GM21825 (cell line): Measurements from ENCODE around the gene NFIA.
A peak's percentile ranks its signal among the peaks of the same experiment; 100 is the strongest.

Experiments
- ATAC-seq: cut with Tn5 transposase; IDR thresholded peaks from one replicate; pipeline ENCODE4 v1.9.1; 2021; ENCODE audit warnings: mild to moderate bottlenecking, moderate library complexity; ENCODE audit not compliant: unreplicated experiment

NFIA gene

DNA sequence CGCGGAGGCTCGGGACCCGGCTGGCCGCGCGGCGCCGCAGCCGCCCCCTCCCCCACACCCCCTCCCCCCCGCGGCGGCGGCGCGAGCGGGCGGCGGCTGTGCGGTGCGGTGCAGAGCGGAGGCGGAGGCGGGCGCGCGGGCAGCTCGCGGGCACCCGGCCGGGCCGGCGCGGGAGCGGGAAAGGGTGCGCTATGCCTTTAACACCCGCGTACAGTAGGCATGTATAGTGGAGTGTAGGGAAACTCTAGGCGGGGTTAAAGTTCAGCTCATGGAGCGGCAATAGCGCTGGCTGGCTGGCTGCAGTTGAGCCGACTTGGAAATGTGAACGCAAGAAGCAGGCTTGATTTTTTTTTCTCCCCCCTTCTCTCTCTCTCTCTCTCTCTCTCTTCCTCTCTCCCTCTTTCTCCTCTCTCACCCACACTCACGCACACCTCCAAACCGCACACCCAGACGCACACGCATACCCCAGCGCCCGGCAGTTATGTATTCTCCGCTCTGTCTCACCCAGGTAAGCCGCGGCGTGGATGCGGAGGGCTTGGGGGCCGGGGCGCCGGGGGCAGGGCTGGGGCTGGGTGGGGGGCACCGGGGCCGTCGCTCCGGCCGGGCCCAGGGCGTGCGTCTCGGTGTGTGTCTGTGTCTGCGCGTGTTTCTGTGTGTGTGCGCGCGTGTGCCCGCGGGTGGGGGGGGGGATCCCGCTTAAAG lies at the start of gene NFIA:
Gene NFIA (plus strand): TSS at position 251 of the 702 bp plus-strand sequence.
- no peak for ATAC-seq

DNA sequence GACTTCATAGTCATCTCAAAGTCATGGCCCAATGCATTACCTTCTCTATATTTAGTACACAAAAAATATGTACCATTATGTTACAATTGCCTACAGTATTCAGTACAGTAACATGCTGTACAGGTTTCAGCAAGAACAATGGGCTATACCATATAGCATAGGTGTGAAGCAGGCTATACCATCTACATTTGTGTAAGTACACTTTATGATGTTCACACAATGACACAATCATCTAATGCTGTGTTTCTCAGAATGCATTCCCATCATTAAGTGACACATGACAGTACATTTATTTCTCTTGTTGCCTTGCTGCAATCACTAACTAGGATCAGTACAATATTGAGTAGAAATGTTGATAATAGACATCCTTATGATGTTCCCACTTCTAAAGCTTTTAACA lies 46.5 kb upstream of the NFIA start:
- ATAC-seq = no peak

DNA sequence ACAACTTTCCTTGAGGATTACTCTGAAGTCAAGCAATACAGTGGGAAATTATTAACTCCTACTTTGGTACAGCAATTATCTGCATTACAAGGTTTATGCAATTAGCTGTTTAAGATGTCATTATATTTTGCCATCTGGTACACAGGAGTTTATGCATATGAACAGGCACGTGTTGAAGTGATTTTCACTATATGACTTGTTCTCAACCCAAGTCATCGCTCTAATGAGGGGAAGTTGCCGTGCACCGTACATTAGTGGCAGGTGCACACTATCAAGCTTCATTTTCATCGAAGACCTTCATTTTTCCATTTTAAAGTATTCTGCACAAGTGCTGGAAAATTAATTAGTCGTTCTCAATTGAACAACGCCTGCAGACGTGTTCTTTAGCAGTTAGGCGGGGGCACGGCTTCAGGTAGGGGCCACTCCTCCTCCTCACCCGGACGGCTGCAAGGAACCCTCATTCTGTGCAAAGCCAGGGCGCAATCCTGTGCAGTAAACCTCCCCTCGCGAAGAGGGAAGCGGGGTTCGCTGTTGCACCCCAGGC lies 39.8 kb upstream of the NFIA start:
- ATAC-seq = no peak

DNA sequence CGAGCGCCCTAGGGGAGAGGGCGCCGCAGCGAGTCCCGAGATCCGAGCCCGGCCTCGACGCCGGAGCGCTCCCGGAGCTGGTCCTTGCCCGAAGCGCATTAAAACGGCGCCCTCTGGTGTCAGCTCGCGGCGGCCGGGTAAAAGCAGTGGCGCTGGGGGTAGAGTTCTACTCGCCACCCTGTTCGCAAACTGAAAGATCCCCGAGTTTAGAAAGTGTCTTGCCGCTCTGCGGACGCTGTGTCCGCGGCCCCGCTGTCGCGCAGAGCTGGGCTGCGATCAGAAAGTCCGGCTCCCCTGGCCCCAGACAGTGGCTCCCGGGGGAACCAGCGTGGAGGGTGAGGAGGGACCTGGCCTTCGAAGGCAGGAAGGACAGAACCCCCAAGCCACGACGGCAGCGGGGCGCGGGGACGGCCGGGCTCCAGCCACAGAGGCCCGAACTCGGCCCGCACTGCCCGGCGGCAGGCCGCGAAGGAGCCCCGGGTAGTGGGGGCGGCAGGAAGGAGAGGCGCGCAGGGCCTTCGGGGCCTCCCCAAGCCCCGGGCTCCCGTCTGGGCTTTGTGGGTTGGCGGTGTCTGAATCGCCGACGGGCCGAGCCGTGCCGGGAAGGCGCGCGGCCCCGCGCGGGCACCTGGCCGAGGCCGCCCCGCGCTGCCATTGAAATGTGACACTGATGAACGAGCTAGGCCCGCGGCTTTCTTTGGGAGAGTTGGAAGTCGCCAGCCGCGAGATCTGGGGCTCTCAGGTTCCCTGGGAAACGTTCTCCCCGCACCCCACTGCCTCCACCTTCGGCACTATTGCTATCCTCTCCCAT lies 39.1 kb upstream of the NFIA start:
- no peak for ATAC-seq

DNA sequence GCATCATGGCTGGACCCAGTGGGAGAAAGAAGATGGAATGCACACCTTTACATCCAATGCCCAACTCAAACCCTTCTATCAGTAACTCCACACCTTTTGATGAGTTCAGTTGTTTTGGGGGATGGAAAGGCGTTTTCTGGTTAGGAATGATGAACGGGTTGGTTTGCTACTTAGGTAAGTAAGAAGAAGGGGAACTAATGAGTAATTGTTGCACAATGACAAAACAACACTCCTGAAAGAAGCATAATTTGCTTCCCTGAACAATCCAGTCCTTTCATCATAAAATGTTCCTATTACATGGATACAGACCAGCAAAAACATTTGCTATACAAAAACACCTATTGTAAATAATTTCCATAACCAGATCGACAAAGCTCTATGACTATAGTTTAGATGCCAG lies 35.9 kb upstream of the NFIA start:
- ATAC-seq = no peak

DNA sequence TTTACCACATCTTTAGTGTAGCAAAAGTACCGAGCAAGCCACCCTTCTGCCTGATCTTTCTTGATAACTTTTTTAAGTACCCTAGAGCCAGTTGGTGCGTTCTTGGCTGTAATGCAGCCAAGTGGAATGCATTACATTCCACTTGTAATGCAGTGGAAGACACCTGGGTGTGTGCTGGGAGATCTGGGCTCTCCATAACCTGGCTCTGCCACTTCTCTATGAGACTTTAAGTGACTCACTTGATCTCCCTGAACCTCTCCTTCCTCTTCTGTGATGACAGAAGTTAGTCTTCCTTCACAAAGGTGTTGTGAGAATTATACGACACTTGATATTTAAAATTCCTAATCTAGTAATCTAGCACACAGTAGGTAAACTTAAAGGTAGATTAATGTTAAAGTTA lies 35.3 kb upstream of the NFIA start:
- ATAC-seq = no peak

DNA sequence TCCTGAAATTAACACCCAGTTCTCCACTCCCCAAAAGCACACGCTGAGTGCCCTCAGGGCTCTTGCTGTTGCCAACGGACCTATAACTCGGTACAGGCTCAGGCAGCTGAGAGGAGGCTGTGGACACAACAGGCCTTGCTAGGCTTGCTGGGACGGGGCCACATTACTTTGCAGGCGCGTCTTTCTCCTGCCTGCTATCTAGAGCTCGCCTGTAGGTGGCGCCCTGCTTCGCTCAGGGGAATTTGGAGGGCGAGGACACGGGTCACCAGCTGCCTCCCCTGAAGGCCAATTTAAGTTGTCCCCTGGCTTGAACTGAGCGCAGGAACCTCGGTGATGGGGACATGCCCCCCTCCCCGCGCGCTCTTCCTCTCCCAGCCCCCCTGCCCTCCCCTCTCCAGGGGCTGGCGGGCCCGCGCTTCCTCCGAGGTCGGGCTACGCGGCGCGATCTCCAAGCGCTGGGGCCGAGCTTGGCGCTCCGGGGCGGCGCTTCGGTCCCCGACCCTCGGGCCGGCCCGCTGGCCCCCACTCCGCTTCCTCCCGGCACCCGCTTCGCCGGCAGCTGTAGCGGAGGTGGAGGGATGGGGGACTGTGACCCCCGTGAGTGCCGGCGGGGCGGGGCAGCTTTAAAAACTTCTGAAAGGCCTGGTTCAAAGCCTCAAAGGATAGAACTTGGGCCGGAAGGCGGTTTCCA lies 32.4 kb upstream of the NFIA start:
- ATAC-seq = peak; percentile 77

DNA sequence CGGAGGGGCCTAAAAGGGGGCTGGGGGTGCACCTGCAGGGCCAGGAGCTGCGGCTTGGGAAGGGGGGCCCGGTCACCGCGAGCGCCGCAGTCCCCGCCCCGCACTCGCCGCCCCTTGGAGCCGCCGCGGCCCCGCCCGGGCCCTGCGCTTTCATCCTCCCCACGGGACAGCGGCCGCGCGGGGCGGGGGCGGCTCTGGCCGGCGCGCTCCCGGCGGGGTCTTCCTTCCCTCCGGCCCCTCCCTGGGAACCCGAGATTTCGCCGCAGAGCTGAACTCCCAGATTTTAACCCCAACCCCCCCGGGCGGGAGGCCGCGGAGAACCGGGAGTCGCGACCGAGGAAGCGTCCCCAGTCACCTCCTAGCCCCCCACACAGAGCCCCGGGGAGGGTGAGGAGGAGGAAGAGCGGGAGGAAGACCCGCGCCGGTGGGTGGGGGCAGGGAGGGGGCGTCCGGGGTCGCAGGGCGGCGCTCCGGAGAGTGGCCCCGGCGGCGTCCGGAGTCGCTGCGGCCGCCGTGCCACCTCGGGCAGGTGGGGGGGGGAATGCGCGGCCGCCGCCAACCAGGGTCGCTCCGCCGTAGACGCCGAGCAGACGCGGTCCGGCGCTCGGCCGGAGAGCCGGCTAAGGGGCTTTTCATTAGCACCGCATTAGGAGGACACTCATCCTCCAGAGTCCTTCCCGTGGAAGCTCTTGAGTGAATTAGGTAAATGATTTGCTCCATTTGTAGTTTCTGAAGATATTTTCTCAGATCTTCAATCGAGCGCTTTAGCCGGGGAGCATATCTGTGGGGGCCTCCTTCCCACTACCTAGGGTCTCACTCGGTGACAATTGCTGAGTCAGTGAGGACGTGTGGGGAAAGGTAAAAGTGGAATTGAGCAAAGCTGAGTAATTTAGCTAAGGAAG lies 31.6 kb upstream of the NFIA start:
- ATAC-seq = no peak

DNA sequence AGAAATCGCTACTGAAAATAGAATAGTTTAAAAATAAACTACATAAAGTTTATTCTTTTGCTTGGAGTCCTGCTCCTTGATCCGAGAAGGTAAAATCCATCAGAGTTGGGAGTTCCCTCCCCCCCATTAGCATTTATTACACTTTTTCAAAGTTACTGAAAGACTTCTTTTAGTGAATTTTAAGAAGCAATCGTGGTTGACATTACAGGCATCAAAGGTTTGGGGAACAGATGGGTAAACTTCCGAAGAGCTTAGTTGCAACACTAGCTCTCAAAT lies 31.0 kb upstream of the NFIA start:
- no peak for ATAC-seq

DNA sequence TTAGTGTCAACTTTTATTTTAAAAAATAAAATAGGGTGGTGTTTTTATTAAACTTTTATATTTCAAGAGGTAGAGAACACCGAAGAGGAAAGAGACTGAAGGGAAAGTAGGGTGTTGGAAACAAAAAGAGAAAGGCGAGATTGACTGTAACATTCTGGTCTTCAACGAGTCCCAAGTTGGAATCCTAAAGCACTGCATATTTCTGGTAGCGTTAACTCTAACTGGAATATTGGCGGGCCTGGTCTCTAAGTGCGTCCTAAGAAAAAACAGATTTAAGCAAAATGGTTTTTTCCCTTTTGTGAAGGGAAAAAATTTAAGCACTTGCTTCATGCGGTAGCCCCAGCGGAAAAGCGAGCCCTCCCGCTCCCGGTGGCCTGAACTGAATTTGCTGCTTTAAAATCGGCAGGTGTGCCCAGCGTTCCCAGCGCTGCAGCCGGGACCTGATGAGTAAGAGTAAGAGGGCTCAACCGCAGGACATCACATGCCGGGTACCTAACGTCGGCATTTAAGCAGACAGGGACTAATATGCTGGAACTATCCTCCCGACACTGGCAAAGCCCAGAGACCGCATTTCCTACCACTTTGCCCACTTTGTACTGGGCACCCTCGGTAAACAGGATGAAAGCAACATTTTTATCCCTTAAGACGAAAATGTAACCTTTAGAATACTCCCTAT lies 30.5 kb upstream of the NFIA start:
- ATAC-seq = no peak

DNA sequence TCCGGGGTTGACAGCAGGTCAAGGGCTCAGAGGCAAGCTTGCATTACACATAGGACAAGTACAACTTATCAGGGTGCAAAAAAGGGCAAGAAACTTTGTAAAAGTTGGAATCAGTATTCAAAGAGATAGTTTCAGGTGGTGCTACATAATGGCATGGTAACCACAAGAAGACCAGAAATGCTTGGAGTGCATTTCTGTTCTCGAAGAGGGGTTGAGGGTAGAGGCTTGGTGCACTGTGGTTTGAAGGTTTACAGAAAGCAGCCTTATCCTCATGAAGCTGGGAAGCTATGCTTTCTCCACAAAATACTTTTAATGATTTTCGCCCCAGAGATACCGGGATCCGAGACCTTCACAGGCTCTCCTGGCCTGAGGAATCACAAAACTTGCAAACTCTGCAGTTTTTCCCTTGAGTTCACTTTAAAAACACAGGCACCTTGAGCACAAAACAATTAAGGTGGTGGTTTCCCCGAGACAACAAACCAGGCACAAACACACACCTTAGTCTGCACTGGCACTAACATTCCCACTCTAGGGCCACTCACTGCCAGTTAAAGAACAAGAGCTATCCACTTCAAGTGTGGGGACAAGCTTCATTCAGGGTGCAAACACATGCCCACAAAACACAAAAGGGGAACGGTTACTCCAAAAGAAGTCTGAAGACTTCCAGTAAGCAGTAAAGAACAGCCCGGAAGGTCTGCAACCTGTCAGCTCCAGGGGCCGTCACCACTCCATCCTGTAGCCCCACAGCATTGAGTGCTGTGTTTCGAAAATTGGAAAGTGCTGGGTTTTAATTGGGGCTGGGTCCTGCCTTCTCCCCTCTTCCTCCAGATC lies 29.8 kb upstream of the NFIA start:
- no peak for ATAC-seq

DNA sequence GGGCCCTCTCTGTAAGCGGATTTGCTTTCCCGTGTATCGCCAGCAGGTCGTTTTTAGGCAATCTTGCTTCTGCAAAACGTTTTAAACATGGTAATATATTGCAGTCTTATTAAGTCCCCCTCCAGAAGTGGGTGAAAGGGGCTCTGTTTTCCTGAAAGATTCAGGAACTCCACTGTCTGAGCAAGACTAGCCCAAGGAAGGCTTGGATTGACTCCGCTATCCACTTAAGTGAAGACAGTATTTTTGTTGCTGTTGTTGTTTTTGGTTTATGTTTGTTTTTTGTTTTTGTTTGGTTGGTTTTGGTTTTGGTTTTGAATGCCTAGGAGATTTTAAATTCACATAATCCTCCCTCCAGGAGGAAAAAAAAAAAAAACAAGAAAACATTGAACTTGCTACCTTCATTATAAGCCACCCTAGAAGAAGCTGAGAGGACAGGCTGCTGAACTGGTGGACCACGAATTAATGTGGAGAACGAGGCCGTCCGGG lies 29.1 kb upstream of the NFIA start:
- no peak for ATAC-seq

DNA sequence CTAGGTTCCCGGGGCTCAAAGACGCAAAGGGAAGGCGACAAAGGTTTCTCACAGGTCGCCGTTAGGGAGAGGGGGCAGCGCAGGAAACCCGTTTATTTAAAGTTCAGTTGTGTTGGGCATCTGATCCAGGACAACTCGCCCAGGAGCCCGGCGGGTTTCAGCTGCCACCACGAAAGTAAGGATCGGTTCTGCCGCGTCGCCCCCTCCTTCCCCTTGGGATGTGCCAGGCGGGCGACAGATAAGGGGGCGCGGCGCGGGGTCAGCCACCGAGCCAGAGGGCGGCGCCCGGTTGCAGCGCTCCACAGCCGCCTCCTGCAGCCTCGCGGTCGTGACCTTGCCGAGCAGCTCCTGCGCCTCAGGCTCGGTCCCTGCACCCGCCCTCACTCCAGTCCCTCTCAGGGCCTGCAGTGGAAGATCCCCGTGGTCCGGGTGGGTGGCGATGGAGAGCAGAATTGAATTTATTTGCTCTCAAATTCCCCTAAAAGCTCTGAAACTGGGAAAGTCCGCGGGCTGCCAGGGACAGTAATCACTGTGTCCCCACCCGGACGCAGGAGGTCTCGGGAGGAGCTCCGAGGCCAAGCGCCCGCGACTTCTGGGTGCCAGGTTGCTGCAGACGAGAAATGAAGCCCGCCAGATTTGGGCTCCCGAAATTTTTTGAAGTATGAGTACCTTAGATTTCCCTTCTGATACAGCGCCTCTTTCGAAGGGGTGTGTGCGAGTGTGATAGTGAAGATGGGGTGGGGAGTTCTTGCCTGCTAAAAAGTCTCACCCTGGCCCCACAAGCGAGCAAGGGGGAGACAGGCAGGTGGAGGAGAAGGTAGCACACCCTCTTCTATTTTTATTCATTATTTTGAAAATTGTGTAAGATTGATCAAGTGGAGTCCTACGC lies 28.4 kb upstream of the NFIA start:
- ATAC-seq = no peak

DNA sequence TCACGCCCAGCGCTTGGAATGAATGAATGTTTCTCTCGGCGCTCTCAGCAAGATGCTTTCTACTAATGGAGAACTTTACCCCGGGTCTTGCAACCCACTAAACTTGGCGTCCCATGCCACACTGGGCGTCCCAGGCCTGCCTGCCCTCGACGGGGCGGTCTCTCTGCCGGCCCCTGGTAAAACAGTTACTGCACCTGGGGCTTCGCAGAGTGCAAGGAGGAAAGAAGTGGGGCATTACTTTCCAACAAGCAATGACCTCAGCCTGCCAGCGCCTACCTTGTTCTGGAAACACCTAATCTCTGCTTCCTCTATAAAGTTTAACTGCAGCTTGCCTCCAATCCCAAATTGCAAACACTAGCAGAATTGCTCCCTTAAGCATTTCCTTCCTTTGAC lies 27.8 kb upstream of the NFIA start:
- ATAC-seq = no peak

DNA sequence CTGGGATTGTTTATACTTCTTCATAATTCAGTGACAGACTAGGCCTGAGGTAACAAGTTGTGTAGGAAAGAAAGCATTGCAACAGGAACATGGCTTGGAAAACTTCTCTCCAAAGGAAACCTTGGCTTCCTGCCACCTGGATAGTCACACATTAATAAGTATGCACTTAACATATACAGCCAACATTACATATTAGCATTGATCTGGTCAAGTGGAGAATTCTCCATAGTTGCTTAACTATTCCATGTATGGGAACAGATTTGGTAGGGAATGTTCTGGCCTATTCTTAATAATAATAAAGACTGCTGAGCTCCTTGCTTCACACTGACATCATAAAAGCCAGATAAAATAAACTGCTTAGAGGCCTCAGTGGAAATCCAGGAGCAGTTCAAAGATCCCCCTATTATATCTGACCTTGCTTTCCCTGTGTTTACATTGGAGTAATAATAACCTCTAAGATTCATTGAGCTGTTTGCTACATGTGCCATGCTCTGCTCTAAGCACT lies 27.2 kb upstream of the NFIA start:
- ATAC-seq = no peak

DNA sequence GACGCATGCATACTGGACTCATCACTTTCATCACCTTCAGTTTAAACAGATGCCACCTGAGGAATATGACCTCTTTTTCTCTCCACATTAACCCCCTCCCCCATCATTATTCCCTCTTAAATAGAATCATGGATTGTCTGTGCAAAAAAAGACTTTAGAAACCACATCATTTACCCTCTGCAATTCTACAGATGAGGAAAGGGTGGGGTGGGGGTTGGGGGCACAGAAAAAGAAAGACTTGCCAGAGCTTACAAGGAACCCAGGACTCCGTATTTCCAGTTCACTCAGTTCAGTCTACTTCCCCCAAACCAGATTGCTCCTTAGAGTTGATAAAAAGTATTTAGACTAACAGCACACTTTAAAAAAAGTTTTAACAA lies 26.2 kb upstream of the NFIA start:
- ATAC-seq = no peak

DNA sequence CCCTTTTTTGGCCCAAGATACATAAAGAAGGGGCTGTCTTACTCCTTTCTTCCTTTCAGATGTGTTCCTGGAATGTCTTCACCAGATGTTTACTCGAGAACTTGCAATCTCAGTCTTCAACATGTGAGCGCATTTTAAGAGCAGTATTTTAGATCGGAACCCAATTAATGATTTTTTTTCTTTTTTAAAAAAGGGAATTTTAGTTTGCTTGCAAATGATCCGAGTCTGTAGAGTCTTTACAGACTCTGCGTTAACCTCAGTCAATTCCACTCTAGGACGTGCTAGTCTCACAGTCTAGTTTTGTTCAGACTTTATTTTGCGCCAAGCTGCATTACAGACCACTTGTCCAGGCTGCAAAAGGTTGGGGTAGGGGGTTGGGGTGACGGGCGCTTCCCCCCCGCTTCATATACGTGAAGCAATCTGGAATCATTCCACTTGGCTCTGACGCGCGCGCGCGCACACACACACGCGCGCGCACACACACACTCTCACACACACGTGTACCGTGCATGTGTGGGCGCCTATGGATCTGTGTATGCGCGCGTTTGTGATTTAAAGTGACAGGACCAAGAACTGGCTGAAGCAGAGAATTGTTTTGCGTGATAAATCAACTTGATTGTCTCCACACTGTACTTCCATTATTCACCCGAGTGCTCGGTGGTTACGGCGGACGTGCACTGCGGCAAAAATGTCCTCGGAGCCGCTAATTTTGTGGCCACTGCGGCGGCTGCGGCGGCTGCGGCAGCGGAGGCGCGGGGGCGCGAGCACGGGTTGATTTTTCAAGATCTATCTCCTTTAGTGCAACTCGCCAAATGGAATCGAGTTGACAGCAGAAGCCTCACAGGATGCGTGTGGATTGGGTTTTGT lies 25.6 kb upstream of the NFIA start:
- no peak for ATAC-seq
